Muscle layer of colon (tissue), 2 donors: ENCODE data around the gene SLC8A2.

Source experiments
- H3K27ac ChIP-seq: one replicate; pipeline ENCODE4 v1.7.0; 2013; ENCODE audit warnings: low read depth, mild to moderate bottlenecking, low read length, moderate library complexity
- H3K27me3 ChIP-seq, 2 donors: one replicate each; pipeline ENCODE4 v1.7.0; 2013; ENCODE audit warnings: low read length in 2 of 2, mild to moderate bottlenecking in 2 of 2; ENCODE audit not compliant: insufficient read depth in 2 of 2, control insufficient read depth in 1 of 2
- H3K36me3 ChIP-seq: one replicate; pipeline ENCODE4 v1.7.0; 2013; ENCODE audit warnings: mild to moderate bottlenecking, low read length; ENCODE audit not compliant: insufficient read depth
- H3K4me1 ChIP-seq: one replicate; pipeline ENCODE4 v1.7.0; 2013; ENCODE audit warnings: mild to moderate bottlenecking, low read length; ENCODE audit not compliant: insufficient read depth
- H3K4me3 ChIP-seq, 2 donors: one replicate each; pipeline ENCODE4 v1.7.0; 2013; ENCODE audit warnings: low read length in 2 of 2, low read depth in 1 of 2, mild to moderate bottlenecking in 1 of 2, moderate library complexity in 1 of 2
- H3K9ac ChIP-seq: one replicate; pipeline ENCODE4 v1.7.0; 2013; ENCODE audit warnings: low read length
- H3K9me3 ChIP-seq: one replicate; pipeline ENCODE4 v1.7.0; 2013; ENCODE audit warnings: mild to moderate bottlenecking, low read length
- donor health status: abdominal sarcoma.
- donor health status: Adenocarcinoma of cecum.

The SLC8A2 gene

DNA sequence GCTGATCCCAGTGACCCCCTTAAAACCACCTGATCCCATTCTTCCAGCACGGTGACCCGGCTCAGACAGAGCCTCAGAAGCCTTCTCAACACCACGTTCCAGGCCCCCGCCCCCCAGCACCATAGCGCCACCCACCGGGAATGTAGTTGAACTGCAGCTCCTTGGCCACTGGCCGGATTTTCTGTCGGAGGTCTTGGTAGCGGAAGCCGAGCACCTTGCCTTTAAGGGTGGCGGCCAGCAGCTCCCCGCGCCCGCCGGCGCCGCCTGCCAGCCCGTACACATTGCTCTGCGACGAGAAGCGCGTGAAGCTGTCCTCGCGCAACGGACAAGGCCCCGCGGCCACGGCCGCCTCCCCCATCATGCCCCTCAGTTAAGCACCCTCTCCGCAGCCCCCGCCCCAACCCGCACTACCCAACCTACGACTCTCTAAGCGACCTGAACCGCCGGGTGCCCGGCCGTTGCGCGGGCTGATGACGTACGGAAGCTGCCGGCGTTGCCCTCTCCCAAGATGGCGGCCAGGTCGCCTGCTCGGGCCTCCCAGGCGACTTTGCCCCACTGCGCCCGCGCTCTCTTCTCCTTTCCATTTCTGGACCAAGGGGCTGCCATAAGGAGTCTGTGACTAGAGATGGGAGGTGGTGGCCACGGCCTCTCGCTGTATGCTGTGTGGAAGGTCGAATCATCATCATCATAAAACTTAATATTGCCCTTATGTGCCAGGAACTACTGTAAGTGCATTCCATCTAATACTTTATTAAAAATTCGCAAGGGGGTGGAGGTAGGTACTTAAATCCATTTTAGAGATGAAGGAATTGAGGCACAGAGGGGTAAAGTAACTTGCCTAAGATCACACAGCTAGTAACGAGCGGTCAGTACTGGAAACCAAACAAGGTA lies 12.4 kb upstream of the SLC8A2 start, which contains the start of gene KPTN:
KPTN (minus strand) TSS at position 420 of the 891 bp plus-strand sequence; CDS start at position 361, 59 bp downstream.
- peaks cover 25% of the 10 kb centered on the region for H3K36me3 ChIP-seq
- no peaks in the 10 kb centered on the region for H3K9me3 ChIP-seq
- peak within 1 kb of the TSS; percentile 91 for H3K9ac ChIP-seq
- H3K27ac ChIP-seq, result peak within 1 kb of the TSS; percentile 70
- H3K27me3 ChIP-seq, result no peaks in the 10 kb centered on the region
- peaks cover 8% of the 10 kb centered on the region for H3K4me1 ChIP-seq
- H3K4me3 ChIP-seq, result peak within 1 kb of the TSS; percentile 50 to 89

DNA sequence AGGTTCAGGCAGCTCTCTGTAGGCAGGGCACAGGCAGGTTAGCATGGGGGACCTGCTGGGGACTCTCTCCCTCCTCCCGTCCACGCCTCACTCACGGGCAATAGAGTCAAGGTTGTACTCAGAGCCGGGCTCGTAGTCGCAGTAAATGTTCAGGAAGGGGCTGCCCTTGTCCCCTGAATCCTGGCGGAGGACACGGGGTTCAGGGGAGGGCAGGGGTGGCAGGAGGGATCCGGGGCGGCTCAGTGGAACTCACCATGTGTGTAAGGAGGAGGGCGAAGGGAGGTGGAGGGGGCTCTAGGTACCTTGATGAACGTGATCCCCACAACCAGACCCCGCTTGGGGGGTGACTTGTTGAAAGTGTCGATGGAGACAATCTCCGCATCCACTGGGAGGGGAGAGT lies 11.5 kb upstream of the SLC8A2 start:
- H3K9ac ChIP-seq, result no peak overlapping the region
- H3K36me3 ChIP-seq, result peaks cover 21% of the 10 kb centered on the region
- H3K4me3 ChIP-seq, result peak overlapping the region in 1 of 2 donors; percentile 89
- peaks cover 8% of the 10 kb centered on the region for H3K4me1 ChIP-seq
- no peaks in the 10 kb centered on the region for H3K9me3 ChIP-seq
- H3K27me3 ChIP-seq, result no peaks in the 10 kb centered on the region
- H3K27ac ChIP-seq, result no peak overlapping the region

DNA sequence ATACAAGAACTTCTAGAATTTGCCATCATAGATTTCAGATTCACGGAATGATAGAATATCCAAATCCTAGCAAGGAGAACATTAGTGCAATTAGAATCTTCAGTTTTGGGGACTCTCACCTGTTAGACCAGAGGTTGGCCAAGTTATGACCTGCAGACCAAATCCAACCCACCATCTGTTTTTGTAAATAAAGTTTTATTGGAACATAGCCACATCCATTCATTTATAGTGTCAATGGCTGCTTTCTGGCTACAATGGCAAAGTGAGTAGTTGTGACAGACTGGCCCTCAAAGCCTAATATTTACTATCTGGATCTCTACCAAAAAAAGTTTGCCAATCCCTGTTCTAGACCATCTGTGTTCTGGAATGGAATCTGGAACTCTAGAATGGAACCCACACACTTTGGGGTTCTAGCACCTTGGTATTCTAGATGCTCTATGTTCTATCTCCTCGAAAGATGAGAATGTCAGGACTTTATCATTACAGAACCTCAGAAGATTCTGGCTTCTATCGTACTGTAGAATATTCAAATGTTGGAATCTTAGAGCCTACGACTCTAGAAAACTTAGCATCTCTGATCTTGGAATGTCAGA lies 9.9 kb upstream of the SLC8A2 start:
- Histone ChIP-seq H3K4me3 (no peak overlapping the region), H3K27ac (no peak overlapping the region), H3K36me3 (peaks cover 10% of the 10 kb centered on the region), H3K27me3 (no peaks in the 10 kb centered on the region), H3K9me3 (no peaks in the 10 kb centered on the region), H3K4me1 (peaks cover 8% of the 10 kb centered on the region), H3K9ac (no peak overlapping the region)

DNA sequence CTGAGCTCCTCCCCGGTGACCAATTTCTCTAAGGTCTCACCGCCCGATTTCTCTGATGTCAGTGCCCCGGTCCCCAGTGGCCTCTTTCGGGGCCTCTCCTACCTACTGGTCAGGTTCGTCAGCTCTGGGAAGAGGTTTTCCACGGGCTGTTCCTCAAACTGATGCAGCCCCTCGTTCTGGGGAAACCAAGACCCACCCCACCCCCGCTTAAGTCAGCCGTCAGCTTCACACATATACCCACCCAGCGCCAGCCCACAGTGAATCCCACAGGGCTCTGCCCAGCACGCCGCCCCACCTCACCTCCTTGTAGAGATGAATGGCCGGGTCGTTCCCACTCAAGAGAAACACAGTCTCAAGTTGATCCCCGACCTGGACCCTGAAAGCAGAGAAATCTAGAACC lies 9.0 kb upstream of the SLC8A2 start:
- Histone ChIP-seq H3K4me3 (no peak overlapping the region), H3K27me3 (no peaks in the 10 kb centered on the region), H3K4me1 (peaks cover 8% of the 10 kb centered on the region), H3K36me3 (peaks cover 9% of the 10 kb centered on the region), H3K9ac (no peak overlapping the region), H3K9me3 (no peaks in the 10 kb centered on the region), H3K27ac (no peak overlapping the region)

DNA sequence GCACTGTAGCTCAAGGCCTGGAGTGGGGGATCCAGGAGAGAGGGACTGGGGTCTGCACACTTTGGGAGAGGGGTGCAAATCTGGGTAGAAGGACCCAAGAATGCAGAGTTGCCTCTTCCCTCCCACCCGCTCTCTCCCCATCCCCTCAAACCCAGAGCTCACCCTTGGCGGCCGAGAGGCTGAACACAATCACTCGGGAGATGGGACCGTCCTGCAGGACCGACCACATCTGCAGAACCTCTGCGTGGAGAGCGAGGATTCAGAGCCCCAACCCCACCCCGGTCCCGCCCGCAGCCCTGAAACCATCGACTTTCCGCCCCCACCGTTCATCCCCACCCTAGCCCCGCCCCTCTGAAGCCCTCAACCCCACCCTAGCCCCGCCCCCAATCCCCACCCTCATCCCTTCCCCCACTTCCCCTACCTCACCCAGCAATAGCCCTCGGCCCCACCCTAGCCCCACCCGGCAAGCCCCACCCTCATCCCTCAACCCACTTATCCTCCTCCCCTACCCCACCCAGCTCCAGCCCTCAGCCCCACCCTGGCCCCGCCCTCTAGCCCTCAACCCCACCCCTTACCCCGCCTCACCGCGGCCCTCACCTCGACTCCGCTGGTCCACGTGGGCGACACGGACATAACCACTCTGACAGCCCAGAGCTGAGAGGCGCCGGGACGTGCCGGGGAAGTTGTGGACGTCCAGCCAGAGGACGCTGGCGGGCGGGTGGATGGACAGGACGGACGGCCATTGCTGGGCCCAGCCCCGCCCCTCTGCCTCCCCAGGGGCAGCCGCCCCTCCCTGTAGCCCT lies 8.2 kb upstream of the SLC8A2 start:
- H3K4me1 ChIP-seq, result peaks cover 8% of the 10 kb centered on the region
- H3K4me3 ChIP-seq, result no peak overlapping the region
- H3K9me3 ChIP-seq, result no peaks in the 10 kb centered on the region
- H3K27ac ChIP-seq, result no peak overlapping the region
- no peaks in the 10 kb centered on the region for H3K27me3 ChIP-seq
- H3K36me3 ChIP-seq, result peaks cover 1% of the 10 kb centered on the region
- H3K9ac ChIP-seq, result no peak overlapping the region

DNA sequence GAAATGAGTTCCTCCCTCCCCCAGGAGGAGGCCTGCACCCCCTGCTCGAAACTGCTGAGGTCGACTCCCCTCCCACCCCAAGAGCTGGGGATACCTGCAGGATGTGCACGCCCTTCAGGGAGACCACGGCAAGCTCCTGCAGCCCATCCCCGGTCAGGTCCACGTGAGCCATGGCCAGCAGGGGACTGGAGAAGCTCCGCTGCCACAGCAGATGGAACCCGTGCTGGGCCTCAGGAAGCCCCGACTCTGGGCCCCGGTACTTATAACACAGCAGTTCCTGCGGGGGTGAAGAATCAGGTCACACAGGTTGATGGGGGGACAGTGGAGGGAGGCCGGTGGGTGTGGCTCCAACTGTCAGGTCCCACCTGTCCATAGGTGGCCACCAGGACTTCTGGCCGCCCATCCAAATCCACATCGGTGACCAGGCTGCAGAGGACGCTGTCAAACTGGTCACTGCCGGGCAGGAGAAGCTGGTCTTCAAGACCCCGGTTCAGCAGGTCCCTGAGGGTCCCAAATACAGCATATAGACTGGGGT lies 4.8 kb upstream of the SLC8A2 start:
- Histone ChIP-seq H3K9ac (no peak overlapping the region), H3K4me3 (no peak overlapping the region), H3K27me3 (no peaks in the 10 kb centered on the region), H3K36me3 (no peaks in the 10 kb centered on the region), H3K4me1 (peaks cover 6% of the 10 kb centered on the region), H3K27ac (no peak overlapping the region), H3K9me3 (no peaks in the 10 kb centered on the region)

DNA sequence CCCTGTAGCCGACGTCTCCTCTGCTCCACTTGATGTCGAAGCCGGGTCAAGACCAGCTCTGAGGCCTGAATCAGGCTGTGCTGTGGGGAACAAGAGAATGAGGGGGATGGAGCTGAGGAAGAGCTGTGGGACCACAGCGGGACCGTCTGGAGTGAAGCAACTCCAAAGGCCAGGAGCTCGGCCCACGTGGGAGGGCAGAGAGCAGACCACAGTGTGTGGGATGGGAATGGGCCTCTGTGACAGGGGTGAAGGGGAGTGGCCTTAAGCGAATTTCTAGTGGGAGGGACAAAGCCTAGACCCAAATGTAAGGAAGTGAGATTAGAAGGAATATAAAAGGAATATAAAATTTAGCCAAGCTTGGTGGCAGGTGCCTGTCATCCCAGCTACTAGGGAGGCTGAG lies 3.8 kb upstream of the SLC8A2 start:
- Histone ChIP-seq H3K27me3 (peaks cover 0 to 4% of the 10 kb centered on the region in 2 donors), H3K4me1 (peaks cover 8% of the 10 kb centered on the region), H3K9ac (no peak overlapping the region), H3K4me3 (no peak overlapping the region), H3K27ac (no peak overlapping the region), H3K36me3 (no peaks in the 10 kb centered on the region), H3K9me3 (no peaks in the 10 kb centered on the region)

DNA sequence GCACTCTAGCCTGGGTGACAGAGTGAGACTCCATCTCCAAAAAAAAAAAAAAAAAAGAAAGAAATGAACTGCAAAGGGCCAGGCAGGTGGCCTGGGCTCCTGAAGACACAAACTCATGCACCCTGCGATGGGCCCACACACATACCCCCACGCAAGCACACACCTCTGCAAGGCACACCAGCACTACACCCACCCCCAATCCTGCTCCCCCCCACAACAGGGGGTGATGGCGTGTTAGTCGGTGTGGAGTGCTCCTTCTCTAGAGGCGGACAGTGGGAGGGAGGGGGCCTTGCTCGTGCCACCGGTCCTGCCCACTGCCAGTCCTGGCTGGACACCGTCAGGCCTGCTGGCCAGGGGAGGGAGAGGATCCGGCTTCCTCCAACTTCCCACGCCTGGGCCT lies 1.6 kb upstream of the SLC8A2 start:
- no peaks in the 10 kb centered on the region for H3K9me3 ChIP-seq
- peaks cover 6 to 16% of the 10 kb centered on the region in 2 donors for H3K27me3 ChIP-seq
- H3K27ac ChIP-seq, result no peak overlapping the region
- no peaks in the 10 kb centered on the region for H3K36me3 ChIP-seq
- H3K4me3 ChIP-seq, result no peak overlapping the region
- H3K9ac ChIP-seq, result no peak overlapping the region
- H3K4me1 ChIP-seq, result peaks cover 27% of the 10 kb centered on the region

DNA sequence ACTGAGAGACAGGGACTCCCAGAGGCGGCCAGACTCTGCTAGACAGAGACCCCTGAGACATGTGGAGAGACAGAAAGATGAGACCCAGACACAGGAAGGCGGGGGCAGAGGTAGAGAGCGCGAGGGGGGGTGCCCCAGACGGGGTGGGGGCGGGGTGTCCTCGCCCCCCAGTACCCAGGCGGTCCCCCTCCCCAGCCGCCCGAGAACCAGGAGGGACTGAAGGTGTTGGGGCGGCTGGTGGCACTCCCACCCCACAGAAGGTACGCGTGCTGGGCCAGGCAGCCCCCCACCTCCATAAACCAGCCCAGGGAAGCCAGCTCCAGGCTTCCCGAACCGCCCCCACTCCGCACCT lies 336 bp downstream of the SLC8A2 start:
- Histone ChIP-seq H3K27ac (peak overlapping the region; percentile 91), H3K9me3 (no peaks in the 10 kb centered on the region), H3K27me3 (peaks cover 6 to 16% of the 10 kb centered on the region in 2 donors), H3K4me3 (peak overlapping the region; percentile 56 to 89), H3K4me1 (peaks cover 27% of the 10 kb centered on the region), H3K36me3 (no peaks in the 10 kb centered on the region), H3K9ac (peak overlapping the region; percentile 49)

DNA sequence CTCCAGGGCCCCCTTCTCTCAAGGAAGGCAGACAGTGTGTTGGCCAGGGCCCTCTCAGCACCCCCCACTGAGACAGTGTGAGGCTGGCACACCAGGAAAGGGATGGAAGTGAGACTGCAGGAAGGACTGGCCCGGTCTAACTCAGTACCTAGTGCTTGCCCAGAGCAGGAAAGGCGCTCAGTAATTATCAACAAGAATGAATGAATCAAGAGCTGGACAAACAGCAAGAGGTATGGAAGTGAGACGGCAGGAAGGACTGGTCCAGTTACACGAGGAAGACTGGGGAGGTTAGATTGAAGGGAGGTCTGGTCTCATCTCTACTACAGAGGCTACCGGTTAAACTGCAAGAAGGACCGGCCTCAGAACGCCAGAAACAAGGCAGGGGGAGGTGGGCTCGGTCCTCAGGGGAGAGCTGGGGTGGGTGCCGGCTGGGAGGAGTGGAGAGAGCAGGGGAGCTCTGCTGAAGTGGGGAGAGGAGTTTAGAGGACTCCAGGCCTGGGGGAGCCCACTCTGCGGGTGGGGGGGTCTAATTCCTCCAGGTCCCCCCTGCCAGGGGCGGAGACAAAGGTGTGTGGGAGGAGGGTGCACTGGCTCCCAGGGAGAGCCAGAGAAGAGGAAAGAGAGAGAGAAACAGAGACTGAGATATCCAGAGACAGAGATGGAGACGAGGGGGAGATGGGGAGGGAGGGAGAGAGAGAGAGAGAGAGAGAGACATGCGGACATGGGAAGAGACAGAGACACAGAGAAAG lies 1.1 kb downstream of the SLC8A2 start:
- peaks cover 6 to 16% of the 10 kb centered on the region in 2 donors for H3K27me3 ChIP-seq
- H3K27ac ChIP-seq, result peak overlapping the region; percentile 91
- H3K36me3 ChIP-seq, result no peaks in the 10 kb centered on the region
- no peaks in the 10 kb centered on the region for H3K9me3 ChIP-seq
- peak overlapping the region; percentile 56 to 89 for H3K4me3 ChIP-seq
- H3K9ac ChIP-seq, result peak overlapping the region; percentile 49
- H3K4me1 ChIP-seq, result peaks cover 27% of the 10 kb centered on the region
